RCC 7860 (cell line): ENCODE data around the gene CAMSAP1.

Experiments
- DNase-seq: peaks from one replicate; pipeline ENCODE4 v3.0.0-alpha.2; 2015; ENCODE audit warnings: low spot score
- FAIRE-seq: peaks from 2 replicates; lab custom pipeline; 2012; peaks lifted over from hg19 to GRCh38; lab: Jason Lieb, UNC

The CAMSAP1 gene

DNA sequence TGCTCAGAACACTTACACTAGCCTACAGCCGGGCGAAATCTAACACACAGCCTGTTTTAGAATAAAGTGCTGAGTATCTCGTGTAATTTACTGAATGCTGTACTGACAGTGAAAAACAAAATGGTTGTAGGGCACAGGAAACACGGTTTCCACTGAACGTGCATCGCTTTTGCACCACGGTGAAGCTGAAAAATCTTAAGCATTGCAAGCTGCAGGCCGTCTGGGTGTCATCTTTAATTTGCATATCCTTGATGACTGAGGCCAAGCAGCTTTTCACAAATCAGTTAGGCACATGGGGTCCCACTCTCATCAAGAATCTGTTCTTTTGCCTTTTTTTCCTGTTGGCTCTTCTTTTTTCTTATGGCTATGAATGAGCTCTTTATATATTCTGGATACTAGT, 58.2 kb downstream of the CAMSAP1 start:
- no peak for FAIRE-seq
- no peak for DNase-seq

DNA sequence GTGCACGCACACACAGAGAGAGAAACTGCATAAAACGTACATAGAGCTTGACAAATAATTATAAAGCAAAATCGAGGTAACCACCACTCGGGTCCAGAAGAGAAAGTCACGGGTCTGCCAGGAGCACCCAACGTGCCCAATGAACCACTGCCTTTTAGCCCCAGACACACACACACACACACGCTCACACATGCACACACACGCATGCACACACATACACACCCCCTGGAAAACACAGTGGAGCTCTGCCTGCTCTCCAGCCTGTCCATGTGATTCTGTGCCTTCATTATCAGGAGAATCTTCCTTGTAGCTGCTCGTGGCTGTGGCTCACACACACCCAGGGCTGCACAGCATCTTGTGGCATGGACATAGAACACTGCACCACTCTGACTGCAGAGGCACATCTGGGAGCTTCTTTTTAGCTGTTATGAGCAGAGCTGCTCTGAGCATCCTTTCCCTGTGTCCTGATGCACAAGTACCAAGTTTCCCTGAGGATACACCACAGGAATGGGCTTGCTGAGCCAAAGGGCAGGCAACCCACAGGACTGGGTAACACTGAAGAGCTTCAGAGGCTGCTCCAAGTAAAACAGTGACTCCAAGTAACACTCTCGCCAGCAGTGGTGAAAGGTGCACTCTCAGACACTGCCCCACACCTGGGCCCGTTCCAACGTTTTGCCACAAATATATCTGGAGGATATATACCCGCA, 58.9 kb downstream of the CAMSAP1 start:
- DNase-seq (no peak), FAIRE-seq (no peak)

DNA sequence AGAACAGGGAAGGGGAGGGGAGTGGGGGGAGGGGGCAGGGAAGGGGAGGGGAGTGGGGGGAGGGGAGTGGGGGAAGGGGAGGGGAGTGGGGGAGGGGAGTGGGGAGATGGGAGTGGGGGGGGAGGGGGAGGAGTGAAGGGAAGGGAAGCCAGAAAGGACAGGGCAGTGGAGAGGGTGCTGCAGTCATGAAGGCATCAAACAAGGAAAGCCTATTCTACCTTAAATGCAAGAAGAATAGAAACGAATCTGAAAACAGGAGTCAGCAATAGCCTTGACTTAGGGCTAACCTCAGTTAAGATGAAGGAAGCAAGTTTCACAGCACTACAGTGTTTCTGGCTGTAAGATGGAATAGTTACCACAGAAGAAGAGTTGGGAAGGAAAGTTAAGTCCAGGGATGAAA, 59.5 kb downstream of the CAMSAP1 start:
- FAIRE-seq, result no peak
- DNase-seq, result no peak

DNA sequence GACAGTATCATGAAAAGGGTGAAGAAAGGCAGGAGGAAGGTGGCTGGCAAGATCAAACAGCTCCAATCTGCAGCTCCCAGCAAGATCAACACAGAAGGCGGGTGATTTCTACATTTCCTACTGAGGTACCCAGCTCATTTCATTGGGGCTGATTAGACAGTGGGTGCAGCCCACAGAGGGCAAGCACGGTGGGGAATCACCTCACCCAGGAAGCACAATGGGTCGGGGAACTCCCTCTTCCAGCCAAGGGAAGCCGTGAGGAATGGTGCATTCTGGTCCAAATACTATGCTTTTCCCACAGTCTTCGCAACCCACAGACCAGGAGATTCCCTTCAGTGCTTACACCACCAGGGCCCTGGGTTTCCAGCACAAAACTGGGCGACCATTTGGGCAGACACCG, 66.8 kb downstream of the CAMSAP1 start:
- DNase-seq (no peak), FAIRE-seq (no peak)

DNA sequence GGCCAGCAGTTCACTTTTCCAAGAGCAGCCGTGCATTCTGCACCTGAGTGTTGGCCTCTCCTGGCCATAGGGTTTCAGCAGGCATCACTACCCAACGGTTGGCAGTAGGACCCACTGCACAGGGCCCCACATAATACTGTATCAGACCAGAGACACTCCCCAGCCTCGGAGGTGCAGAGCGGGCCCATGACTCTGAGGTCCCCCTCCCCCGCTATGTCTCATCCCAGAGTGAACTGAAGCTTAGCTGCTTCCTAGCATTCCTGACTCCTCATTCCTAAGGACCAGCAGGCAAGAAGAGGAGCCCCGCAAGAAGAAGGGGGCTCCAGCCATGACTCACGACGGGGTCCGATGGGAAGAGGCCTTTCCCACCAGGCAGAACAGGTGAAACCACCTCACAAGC, 67.2 kb downstream of the CAMSAP1 start:
- FAIRE-seq (no peak), DNase-seq (no peak)

DNA sequence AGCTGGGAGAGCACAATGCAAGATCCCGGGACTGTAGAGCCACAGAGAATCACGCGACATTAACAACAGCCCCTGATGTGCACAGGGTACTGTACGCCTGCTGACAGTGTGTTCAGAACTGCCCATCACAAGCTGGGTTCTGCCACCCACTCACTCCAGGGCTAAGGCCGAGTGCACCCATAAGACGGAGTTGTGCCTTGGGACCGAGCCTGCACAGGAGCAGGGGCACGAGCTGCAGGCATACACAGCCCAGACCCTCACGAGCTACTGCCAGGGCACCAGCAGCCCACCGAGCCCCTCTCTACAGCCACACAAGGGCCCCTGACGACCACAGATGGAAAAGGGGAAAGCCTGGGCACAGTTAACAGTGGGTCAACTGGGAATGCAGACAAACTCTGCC, 67.8 kb downstream of the CAMSAP1 start:
- no peak for DNase-seq
- FAIRE-seq, result no peak

DNA sequence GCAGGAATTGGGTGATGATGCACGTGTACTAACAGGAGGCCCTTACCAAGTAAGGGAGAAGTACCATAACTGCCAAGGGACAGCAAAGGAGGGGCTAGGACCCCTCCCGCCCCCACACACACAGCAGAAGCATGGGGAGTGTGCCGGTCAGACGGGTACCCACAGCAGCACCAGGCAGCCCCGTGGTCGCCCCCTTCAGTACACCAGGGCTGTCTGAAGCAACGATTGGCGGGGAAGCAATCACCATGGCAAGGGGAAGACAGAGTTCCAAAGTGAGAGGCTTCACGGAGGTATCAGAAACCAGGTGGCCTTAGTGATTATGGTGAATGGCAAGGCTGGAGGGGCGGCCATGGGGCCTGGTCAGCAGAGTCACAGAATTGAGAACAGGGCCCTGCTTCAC, 72.2 kb downstream of the CAMSAP1 start:
- DNase-seq (no peak), FAIRE-seq (no peak)

DNA sequence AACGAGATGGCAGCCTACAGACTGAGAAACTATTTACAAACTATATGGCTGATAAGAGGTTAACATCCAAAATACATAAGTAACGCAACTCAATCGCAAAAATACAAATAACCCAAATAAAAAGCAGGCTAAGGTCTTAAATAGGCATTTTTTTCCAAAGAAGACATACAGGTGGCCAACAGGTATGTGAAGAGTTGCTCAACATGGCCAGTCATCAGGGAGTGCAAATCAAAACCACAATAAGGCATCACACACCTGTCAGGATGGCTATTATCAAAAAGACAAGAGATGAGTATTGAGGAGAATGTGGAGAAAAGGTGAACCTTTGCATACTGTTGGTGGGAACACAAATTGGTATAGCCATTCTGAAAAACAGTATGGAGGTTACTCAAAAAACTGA, 73.5 kb downstream of the CAMSAP1 start:
- DNase-seq (no peak), FAIRE-seq (no peak)

DNA sequence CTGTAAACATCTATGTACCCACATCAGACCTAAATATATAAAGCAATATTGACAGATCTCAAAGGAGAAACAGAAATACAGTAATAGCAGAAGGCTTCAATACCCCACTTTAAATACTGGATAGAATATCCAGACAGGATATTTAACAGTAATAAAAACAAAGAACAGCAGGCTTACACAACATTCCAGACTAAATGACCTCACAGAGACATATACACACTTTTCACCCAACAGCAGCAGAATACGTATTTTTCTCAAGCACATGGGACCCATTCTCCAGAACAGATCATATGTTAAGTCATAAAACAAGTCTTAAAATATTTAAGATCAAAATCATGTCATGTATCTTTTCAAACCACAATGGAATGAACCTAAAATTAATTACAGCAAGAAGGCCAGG, 76.8 kb downstream of the CAMSAP1 start:
- FAIRE-seq, result no peak
- DNase-seq, result no peak

DNA sequence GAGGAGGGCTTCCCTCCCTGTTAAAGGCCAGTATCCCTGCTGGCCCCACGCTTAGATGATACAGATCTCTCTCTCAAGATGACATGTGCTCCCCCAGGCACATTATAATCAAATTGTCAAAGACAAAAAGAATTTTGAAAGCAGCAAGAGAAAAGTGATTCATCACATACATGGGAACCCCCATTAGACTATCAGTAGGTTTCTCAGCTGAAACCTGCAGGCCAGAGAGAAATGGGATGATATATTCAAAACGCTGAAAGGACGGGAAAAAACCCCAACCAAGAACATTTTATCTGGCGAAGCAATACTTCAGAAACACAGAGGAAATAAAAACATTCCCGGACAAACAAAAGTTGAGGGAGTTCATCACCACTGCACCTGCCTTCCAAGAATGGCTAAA, 78.7 kb downstream of the CAMSAP1 start:
- DNase-seq (no peak), FAIRE-seq (no peak)

DNA sequence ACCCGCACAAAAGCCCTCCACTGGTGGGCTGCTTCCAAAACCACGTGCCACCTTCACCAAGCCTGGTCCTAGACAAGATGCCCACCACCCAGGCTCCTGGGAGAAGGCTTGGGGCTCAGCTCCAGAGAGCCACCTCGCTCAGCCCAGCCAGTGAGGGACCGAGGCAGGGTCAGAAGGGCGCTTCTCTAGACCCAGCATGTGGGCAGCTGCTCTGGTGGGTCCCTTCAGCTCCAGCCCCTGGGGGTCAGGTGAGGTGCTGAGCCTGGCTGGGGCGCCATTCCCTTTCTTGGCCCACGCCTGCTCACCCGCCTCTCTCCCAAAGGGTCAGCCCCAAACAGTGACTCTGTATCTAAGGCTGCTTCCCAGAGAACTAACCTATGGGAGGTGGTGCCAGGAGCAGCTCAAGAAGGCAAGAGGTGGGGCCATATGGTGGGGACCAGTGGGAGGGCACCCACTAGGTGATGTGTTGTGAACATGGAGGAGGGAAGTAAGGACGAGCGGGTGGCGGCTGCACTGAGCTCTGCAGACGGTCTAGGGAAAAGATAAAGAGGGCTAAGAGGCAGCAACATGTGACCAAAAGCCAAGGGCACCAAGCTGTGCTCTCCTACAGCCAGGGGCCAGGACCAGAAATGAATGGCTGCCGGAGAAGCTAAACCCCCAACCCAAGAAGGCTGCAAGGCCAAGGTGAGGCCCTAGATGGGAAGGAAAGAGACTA, 79.3 kb downstream of the CAMSAP1 start:
- no peak for FAIRE-seq
- DNase-seq, result no peak

DNA sequence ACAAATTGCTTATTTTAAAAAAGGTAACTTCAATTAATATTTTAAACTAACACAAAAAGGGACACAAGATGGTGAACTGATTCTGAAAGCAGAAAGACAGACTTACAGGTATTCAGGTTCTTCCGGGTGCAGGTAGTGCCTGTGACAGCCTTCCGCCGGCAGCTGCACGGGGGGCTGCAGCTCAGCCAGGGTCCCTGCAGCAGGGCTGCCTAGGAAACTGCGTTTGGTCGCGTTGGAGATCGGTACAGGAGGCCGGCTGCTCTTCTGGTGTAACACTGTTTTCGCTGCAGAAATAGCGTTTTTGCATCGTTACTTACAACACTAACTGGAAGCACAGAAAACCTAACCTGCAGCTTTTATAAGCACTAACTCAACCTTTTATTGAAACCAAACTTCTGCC, 80.0 kb downstream of the CAMSAP1 start:
- no peak for FAIRE-seq
- DNase-seq, result no peak

DNA sequence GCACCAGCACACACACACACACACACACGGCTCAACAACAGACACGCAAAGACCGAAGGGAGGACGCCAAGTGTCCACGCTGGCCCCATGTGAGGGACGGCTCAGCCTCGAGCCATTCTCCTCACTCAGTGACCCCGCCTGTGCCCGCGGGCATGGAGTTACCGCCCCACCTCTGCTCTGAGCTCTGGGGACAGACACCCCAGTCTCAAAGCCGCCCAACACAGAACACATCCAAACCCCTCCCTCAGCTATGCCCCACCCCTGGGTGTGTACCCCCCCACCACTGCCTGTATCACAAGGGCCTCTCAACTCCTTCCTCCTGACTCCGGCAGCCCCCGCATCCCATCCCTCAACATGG, 81.2 kb downstream of the CAMSAP1 start:
- no peak for FAIRE-seq
- DNase-seq, result no peak

DNA sequence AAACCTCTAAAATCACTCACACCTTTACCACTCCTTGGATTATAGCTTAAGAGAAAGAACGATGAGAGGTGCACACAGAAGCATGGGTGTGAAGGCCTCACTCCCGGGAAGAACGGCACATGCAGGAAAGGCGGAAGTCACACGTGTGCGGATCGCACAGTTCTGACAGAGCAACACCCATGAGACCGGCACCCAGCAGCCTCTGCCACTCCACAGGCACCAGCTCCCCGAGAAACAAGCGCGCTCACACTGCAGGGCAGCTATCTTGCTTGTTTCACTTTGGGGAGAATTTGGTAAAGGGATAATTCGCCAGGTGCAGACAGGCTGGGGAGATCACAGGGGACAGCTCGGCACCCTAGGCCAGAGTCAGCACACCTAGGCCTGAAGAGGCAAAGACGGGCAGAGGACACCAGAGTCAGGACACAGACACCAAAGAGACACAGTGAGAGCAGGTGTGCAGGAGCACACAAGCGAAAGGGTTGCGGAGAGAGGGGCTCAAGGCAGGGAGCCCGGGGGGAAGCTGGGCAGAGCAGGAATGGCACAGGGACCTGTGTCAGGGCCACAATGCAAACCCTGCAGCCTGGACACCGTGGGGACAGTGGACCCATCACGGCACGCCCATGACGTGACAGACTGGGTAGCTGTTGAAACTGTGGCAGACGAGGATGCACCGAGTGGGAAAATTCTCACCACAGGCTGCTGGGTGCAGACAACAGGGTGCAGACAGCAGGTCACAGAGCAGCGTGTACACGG, 81.7 kb downstream of the CAMSAP1 start:
- no peak for DNase-seq

DNA sequence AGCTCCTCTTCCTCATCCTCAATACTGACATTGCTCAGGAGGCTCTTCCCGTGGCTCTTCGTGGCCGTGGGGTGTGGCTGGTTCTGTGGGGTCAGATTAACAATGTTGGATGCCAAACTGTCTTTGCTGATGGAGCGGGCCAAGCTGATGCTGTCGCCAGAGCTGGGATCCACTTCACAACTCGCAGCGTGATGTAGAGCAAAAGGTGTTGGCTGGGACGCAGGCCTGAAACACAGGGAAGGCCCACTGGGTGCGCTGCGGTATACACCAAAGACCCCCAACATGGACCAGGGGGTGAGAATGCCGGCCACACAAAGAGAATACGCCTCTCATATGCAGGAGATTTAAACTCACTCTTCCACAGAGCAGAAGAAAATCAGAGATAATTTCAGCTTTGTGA, 84.3 kb downstream of the CAMSAP1 start:
- DNase-seq, result no peak
- FAIRE-seq, result no peak

More for the DNA sequence above, 81.7 kb downstream of the CAMSAP1 start:
- FAIRE-seq, result no peak

DNA sequence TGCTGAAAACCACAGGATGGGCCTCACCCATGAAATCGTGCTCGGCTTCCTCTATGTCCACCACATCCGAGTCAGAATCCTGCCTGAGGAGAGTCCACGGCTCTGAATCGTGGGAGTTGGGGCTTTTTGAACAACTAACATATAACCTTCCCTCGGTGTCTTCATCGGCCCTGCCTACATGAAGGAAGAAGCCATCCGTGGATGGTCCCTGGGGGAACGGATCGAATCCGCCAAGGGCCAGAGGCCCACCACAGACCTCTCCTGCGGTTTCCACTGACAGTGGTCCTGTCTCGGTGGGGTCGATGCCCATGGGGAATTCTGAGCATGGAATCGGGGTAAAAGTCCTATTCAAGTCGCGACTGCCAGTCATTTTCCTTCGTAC, 85.0 kb downstream of the CAMSAP1 start:
- no peak for DNase-seq
- no peak for FAIRE-seq

DNA sequence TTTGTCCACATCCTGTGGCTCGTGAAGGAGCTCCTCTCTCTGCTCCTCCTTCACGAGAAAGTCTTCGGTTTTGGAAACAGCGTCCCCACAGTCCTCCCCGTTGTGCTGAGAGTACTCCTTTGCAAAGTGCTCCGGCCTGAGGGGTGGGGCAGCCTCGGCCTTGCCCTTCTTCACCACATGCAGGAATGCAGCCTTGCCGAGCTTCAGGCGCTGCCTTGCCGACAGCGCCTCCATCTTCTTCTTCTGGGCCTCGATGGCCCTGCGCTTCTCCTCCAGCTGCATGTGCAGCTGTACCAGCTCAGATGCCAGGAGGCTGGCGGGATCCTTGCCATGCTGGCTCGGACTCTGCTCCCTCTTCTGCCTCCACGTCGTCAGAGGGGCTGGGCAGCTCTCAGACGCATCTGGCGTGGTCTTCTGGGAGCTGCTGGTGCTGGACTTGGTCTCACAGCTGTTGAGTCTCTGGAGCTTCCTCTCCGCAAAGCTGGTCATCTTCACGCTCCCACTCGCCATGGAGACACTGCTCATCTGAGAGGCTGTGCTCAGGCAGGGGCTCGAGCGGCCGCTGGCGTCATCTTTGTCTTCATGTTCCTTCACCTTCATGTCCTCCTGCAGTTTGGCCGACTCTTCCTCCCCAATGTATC, 85.5 kb downstream of the CAMSAP1 start:
- FAIRE-seq, result no peak
- DNase-seq, result no peak

DNA sequence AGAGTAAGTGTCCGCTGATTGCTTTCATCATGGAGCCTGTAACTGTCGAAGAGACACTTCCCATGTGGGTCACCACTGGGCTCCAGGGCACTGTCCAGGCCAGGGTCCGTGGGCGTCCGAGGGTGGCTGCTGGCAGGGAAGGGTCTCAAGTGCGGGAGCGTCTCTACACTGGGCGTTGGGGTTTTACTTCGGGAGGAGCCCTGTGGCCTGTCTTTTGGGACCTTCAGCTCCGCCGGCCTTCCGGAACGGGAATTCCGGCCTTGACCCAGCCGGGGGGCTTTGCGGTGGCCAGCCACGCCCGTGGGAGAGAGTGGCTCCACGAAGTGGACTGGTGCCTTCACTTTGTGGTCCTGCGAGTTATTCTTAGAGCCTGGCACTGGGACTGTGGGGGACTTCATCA, 86.2 kb downstream of the CAMSAP1 start:
- FAIRE-seq, result no peak

DNA sequence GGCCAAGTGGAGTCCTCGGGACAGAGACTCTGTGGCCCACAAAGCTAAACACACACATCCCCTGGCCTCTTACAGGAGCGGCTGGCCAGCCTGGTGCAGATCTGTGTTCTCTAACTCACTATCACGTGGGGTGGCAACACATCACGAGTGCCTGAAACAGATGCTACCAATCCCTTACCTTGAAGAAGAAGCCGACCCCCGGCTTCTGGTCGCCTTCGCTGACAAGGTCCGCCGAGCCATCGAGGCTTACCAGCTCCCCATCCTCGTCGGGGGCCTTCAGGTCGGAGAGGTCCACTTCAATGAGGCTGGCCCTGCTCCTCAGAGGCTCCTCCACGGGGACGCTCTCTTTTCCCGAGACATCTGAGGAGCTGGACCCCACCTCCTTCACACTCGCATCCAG, 86.7 kb downstream of the CAMSAP1 start:
- no peak for FAIRE-seq
- DNase-seq, result no peak

More for the DNA sequence above, 86.2 kb downstream of the CAMSAP1 start:
- DNase-seq, result no peak

DNA sequence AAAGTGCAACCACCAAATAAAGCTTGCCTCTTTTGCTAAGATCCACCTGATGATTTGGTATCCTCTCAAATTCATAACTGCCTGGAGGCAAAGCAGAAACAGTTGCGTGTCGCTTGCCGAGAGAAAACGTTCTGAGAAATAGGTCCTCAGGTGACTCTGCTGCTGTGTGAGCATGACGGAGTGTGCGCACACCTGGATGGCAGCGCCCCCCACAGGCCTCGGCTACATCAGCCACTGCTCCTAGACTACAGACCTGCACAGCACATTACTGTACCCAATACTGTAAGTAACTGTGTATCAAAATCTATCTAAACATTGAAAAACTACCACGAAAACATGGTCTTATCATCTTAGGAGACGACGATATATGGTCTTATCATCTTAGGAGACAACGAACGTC, 87.4 kb downstream of the CAMSAP1 start:
- DNase-seq, result no peak
- no peak for FAIRE-seq

DNA sequence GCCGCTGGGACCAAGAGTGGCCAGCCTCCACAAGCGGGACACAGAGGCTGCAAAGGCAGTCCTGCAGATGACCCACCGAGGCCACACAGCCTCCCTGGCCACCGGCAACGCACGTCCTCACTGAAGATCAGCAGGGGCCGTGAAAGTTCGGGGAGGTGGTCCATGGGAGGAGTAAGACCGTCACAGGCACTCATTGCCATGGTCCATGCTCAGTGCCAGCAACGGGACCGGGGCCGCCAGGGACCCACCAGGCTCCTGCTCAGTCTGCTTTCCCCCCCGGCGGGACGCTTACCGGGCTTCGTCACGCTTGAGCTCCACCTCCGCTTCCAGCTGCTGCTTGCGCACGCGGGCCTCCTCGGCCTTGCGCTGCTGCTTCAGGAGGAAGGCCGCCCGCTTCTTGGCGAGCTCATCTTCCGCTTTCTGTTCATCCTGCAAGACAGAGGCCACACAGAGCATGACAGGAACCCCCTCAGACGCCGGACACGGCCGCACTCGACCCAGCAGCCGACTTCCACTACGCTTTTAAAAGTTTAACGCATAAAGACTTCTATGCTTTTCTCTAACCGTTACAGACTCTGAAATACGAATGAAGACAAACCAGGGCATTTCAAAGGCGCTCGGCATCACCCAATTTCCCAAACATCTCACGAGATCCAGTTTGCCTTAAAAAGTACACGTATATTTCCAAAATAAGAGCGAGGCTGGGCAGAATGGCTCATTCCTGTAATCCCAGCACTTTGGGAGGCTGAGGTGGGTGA, 88.4 kb downstream of the CAMSAP1 start:
- no peak for FAIRE-seq
- no peak for DNase-seq
